Measurements from ENCODE around the gene GRM4.

GRM4 gene

GRCh38 chr6:34106421-34106820 is 39.5 kb downstream of the GRM4 start:
- no peak for DNase-seq

DNA sequence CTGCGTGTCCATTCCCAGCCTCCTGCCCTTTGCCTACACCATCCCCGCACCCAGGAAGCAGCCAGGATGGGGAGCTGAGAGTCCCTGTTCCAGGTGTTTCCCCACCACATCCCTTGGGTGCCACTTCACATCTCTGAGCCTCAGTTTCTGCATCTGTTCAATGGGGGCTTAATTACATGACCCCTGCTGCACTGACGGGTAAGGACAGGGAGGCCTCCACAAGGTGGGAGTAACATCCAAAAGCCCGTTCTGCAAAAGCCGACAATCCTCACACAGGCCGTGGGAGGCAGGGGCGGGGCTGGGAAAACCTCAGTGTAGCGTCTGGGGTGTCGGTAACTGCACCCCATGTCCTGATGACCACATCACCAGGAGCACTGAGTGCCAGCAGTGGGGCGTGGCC is 41.3 kb downstream of the GRM4 start:
- no peak for DNase-seq

GRCh38 chr6:34104186-34104585 is 41.7 kb downstream of the GRM4 start:
- DNase-seq, result no peak

DNA sequence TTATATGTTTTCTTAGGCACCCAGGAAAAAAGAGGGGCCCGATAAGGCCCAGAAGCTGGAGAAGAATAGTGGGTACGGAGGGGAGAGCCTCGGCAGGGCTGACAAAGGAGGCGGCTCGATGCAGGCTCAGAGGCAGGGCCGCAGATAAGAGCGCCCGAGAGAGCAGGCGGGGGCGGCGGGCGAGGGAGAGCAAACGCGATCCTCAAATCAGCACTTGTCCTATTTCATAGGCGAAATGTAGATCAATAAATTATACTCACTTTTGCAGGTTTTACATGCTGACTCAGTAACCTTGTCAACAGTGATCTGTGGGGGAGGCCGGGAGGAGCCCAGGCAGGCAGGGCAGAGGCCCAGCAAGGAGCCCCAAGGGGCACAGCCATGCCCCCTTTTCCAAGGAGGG is 42.6 kb downstream of the GRM4 start:
- DNase-seq, result no peak

DNA sequence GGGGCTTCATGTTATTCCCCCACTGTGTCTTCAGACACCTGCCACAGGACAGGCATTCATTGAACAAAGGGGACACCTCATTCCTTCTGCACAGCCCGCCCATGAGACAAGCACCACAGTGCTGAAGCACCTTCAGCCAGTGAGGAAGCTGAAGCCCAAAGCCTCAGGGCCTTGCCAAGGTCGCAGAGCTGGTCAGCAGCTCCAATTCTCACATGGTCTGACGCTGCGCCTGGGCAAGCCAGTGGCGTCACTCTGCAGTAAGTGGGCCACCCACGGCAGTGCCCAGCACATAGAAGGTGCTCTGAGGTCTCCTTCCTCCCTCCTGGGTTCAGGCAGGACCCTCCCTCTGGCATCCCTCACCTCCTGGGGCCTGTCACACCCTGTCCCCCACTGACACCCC is 43.2 kb downstream of the GRM4 start:
- no peak for DNase-seq

- no peak for DNase-seq
Measured at GRCh38 chr6:34102099-34102656, 43.7 kb downstream of the GRM4 start.

GRCh38 chr6:34100788-34101187 is 45.1 kb downstream of the GRM4 start:
- DNase-seq, result no peak

DNA sequence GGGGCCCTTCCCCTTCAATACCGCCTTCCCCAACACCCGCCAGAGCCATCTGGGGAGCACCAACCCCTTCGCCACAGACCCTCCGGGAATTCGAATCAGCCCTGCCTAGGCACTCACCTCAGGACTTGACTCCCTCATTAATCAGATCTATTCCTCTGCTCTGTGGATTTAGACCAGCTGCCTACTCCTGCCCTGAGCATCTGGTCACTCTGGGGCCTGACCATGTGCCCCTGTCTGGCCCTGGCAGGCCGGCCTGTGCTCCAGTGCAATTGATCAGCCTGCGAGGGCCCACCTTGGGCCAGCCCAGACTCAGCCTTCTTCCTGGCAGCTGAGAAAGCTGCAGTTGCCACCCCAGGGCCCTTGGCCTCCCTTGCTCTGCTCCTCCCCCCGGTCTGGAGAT is 46.0 kb downstream of the GRM4 start:
- DNase-seq, result no peak

DNA sequence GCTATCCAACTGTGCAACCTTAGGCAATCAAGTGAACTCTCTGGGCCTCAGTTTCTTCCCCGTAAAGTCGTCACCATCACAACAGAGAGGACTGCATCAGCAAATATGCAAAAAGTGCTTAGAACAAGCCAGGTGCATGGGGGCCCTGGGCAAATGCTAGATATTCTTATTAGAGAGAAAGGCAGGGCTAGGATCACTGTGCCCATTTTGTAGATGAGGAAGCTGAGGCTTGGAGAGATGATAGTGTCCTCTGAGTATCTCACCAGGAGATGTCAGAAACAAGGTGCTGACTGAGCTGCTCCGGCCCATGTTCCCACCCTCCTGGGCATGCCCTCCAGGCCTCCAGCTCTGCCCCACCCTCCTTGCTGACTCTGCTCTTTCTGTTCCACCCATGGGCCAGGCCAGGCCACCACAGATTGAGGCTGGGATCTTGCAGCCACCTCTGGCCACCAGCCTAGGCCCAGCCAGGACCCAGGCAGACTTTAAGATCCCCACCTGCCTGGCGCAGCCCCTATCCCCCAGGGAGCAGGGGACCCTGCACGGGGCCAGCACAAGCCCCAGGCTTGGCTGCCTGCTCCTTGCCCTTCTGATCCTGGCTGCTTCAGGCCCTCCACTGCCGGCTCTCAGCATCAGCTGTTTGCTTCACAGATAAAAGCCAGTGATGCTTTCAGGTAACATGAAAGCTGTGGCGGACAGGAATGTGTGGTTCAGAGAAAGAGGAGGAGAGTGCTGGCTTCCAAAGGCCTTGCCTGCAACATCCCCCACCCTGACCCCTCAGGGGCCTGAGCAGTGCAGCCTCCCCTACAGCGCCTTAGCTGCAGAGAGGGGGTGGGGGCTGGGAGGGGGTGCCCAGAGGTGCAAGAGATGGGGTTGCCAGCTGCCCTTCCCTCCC is 47.6 kb downstream of the GRM4 start:
- DNase-seq, result no peak

DNA sequence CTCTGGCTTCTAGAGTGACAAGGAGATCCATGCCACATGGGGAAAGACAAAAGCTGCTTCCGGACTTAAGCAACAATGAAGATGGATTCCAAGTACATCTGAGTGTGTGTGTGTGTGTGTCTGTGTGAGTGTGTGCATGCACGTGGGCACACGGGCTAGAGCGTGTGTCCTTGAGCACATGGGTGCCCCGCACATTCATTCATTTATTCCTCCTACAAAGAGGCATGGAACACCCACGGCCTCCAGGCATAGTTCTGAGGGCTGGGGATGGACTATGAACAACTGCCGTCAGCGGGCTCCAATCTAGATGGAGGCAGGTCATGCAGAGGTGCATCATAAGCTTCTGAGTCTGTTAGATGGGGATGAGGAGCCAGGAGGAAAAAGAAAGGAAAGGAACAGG is 49.1 kb downstream of the GRM4 start:
- no peak for DNase-seq

- no peak for DNase-seq
Measured at GRCh38 chr6:34096193-34096592, 49.7 kb downstream of the GRM4 start.

- DNase-seq, result no peak
Measured at GRCh38 chr6:34095741-34096140, 50.1 kb downstream of the GRM4 start.

DNA sequence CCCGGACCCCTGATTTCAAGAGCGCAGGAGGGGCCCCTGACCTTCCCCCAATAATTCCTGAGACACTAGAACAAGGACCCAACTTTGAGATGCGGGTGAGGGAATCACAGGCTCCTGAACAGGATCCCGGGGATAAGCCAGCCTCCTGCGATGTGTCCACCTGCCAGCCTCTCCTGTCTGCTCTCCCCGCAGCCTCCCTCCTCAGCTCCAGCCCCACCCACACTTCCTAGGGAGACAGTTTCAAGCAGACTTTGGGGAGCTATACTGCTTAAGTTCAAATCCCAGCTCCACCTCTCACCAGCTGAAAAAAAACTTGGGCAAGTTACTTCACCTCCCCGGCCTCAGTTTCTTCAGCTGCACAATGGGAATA is 50.8 kb downstream of the GRM4 start:
- no peak for DNase-seq

DNA sequence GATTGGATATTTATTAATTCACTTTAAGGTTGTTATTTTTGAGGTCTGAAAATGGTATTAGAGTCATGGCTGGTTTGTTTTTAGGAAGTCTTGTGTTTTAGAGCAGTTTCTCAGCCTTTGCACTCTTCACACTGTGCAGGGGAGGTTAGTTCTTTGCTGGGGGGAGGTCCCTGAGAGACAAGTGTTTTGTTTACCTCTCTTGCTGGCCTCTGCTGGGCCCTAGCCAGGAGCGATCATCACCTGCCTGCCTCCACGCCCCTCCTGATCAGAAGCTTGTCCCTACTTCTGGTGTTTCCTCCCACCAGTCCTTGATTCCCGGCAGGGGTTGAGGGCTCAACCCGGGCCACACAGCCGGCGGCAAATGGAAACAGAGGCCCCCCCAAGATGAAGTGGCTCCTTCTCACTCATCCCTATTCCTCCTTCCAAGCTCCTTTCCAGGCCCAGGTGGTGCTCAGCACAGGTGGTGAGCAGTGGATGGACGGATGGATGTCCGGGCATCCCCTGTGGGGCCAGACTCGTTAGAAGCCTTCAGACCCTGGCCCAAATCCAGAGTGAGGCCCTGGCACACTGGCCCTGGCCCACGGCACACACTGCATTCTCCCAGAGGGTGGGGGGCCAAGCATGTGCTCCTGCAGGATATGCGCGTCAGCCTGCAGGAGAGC is 51.3 kb downstream of the GRM4 start:
- no peak for DNase-seq

DNA sequence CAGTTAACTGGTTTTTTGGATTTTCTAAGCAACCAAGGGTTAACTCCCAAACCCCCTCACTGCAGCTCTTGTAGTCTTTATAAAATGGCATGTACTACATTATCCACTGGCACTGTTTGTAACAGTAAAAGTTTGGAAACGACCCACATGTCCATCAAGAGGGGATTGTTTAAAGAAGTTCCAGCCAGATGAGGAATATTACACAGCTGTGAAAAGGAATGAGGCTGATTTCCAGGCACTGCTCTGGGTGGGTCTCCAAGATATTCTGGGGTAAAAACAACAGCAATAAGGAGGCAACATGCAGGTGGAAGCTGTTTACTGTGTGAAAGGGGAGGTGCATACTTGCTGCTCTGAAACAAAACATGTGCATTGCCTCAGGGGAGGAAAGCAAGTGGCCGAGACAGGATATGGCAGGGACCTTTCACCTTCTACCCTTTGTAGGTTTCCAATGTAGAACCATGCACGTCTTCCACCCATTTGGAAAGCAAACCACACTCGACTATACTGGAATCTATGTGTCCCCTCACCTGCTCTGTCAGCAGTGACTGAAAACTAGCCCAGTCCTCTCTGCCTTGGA is 51.9 kb downstream of the GRM4 start:
- no peak for DNase-seq

DNA sequence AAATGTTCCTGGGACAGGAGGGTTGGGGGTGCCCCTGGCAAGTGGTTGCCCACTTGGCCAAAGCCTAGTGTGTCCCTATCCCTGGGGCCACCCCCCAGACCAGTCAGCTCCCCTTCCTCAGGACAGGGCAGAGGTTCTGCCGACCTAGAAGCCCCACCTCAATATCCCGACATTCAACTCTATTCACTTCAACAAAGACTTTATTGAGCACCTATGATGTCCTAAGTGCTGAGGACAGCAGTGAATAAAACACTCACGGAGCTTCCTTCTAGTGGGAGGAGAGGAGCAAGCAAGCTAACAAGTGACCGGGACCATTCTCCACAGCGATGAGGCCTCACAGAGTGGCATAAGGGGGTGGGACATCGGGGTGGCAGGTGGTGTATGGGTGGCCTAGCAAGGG is 52.7 kb downstream of the GRM4 start:
- no peak for DNase-seq

- DNase-seq, result no peak
Measured at GRCh38 chr6:34092631-34093030, 53.3 kb downstream of the GRM4 start.

- no peak for DNase-seq
Measured at GRCh38 chr6:34090935-34091334, 55.0 kb downstream of the GRM4 start.

GRCh38 chr6:34090529-34090928 is 55.4 kb downstream of the GRM4 start:
- DNase-seq, result no peak

DNA sequence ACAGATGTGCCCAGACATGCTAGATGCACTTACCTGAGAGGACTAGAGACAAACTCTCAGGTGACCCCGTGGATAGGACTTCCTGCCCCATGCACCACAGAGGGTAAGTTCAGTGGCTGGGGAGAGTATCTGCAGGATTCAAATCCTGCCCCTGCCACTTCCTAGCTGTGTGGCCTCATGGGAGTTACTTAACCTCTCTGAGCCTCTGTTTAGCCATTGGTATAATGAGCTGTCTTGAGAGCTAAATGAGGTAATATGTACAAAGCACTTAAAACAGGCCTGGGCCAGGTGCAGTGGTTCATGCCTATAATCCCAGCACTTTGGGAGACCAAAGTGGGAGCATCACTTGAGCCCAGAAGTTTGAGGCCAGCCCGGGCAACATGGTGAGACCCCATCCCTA is 59.3 kb downstream of the GRM4 start:
- DNase-seq, result no peak

DNA sequence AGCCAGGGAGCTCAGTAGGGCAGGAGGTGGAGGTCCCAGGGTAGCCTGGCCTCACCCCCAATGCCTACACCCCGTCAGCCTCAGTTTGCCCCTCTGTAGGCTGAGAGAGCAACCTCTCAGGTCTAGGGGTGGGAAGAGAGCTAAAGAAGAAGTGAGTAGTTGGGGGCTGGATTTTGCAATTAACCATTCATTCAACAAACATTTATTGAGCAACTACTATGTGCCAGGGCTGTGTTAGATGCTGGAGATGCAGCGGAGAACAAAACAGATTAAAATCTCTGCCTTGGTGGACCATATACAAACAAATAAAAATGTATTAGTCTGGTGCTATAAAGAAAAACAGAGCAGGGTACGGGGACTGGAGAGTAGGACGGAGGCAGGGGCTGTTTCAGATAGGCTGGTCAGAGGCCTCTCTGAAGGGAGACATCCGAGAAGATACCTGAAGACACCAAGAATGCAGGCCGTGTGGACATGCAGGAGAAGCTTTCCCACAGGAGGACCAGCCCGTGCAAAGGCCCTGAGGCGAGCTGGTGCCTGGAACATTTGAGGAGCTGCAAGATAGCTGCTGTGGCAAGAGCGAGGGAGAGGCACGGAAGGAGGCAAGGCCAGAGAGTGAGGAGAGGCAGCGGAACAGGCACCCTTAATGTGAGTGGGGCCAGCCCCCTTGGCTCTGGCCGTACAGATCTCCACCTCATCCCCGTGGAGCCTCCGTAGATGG is 60.3 kb downstream of the GRM4 start:
- no peak for DNase-seq

- DNase-seq, result no peak
Measured at GRCh38 chr6:34084591-34085290, 61.1 kb downstream of the GRM4 start.
